WI38 (cell line): ENCODE data around the gene NDRG4.

ENCODE experiments used
- H3K4me3 ChIP-seq: 2 replicates; pipeline ENCODE4 v1.5.1; 2011; ENCODE audit warnings: low read depth, mild to moderate bottlenecking, control low read depth, low read length
- CTCF ChIP-seq: IDR thresholded peaks from 2 replicates; pipeline ENCODE4 v1.5.1; 2012; ENCODE audit warnings: low read depth, mild to moderate bottlenecking, control low read depth, low read length

Gene NDRG4

GRCh38 chr16:58455750-58456149, 44.2 kb upstream of the NDRG4 start:
- TF ChIP-seq CTCF = no peak
- H3K4me3 ChIP-seq = no peak overlapping the region

- no peak overlapping the region for H3K4me3 ChIP-seq
- no peak for TF ChIP-seq CTCF
Observed at GRCh38 chr16:58456193-58456592, 43.8 kb upstream of the NDRG4 start.

GRCh38 chr16:58458606-58459343, 41.2 kb upstream of the NDRG4 start:
- TF ChIP-seq CTCF = no peak
- no peak overlapping the region for H3K4me3 ChIP-seq

- TF ChIP-seq CTCF = no peak
- no peak overlapping the region for H3K4me3 ChIP-seq
Observed at GRCh38 chr16:58459344-58460218, 40.4 kb upstream of the NDRG4 start.

GRCh38 chr16:58460219-58460610, 39.7 kb upstream of the NDRG4 start:
- TF ChIP-seq CTCF = no peak
- H3K4me3 ChIP-seq = no peak overlapping the region

- H3K4me3 ChIP-seq = no peak overlapping the region
- no peak for TF ChIP-seq CTCF
Observed at GRCh38 chr16:58461056-58461455, 38.9 kb upstream of the NDRG4 start.

GRCh38 chr16:58461640-58462039, 38.3 kb upstream of the NDRG4 start:
- H3K4me3 ChIP-seq = no peak overlapping the region
- no peak for TF ChIP-seq CTCF
